ENCODE data around the gene RNF111. TPM values are rescaled to one million over a fixed set of nuclear protein-coding genes. Genes with fewer than 3 reads are reported as not detected.

Gene RNF111
- total RNA-seq, 2 donors from 2014 or later, result 41.3 to 41.8 TPM

DNA sequence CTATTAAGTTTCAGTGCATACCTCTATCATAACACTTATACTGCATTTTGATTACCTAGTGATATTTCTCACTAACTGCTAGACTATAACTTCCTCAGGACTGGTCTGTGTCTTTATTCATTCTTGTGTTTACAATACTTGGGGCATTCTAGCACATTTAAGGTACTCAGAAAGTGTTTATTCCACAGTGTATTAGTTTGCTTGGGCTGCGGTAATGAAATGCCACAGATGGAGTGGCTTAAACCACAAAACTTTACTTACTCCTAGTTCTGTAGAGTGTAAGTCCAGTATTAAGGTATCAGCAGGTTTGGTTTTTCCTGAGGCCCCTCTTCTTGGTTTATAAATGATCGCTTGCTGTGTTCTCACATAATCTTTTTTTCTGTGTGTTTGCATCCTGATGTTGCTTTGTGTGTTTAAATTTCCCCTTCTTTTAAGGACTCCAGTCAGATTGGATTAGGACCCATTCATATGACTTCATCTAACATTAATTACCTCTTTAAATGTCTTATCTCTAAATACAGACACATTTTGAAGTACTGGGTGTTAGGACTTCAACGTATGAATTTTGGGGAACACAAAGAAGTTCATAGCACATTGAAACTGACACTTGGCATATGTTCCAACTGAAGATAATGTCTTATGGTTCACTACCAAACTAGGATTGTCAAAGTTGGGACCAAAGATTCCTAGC, 23.9 kb downstream of the RNF111 start:
- DNase-seq (no peak), ATAC-seq (no peak)
- no peak overlapping the region for H3K4me3 Mint-ChIP-seq
- no peaks in the 10 kb centered on the region for H3K27me3 Mint-ChIP-seq
- peaks cover 30% of the 10 kb centered on the region for H3K4me1 Mint-ChIP-seq
- H3K36me3 Mint-ChIP-seq (ENCODE audit: low read depth), result no peaks in the 10 kb centered on the region
- no peaks in the 10 kb centered on the region for H3K9me3 ChIP-seq (ENCODE audit: control insufficient read depth, low read length, poor library complexity, severe bottlenecking)
- H3K27ac Mint-ChIP-seq, result peak overlapping the region; percentile 49

DNA sequence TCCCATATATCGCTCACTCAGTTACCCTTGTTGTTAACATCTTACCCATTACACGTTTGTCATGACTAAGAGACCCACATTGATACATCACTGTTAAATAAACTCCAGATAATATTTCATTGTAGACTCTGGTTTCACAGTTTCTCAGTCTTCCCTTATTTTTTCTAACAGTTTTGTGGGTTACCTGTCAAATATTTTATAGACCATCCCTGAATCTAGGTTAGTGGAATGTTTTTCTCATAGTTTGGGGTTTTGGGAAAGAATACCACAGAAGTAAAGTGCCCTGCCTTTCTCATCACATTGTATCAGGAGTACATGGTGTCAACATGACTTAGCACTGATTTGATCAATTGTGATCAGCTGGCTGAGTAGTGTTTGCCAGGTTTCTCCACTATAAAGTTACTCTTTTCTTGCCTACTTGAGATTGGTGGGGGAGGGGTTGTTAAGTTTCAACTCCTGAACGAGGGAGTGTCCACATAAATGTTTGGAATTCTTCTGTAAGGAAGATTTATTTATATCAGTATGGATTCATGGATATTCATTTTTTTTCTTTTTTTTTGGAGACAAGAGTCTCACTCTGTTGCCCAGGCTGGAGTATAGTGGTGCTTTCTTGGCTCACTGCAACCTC, 25.9 kb downstream of the RNF111 start:
- DNase-seq (no peak), ATAC-seq (no peak)
- Mint-ChIP-seq H3K27ac (no peak overlapping the region), H3K4me1 (peaks cover 25% of the 10 kb centered on the region), H3K27me3 (no peaks in the 10 kb centered on the region), H3K4me3 (no peak overlapping the region), H3K36me3 (ENCODE audit: low read depth) (no peaks in the 10 kb centered on the region)
- no peaks in the 10 kb centered on the region for H3K9me3 ChIP-seq (ENCODE audit: control insufficient read depth, low read length, poor library complexity, severe bottlenecking)

DNA sequence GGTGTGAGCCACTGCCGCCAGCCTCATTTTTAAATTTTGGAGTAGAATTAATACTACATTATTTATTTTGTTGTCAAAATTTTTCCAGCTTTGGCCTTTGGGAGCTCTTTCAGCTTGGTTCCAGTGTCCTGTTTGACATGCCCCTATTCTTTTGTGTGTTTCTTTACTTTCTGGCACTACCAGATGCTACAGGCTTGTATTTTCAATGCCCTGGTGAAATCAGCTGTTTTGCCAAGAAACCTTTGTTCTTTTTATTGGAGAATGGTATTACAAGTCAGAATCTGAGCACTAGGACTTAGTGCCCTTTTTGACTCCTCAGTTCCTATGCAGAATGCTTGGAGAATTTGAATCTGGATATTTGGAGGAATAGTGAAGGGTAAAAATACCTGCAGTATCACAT, 26.6 kb downstream of the RNF111 start:
- Mint-ChIP-seq H3K4me3 (no peak overlapping the region), H3K27ac (no peak overlapping the region), H3K36me3 (ENCODE audit: low read depth) (no peaks in the 10 kb centered on the region), H3K4me1 (peaks cover 22% of the 10 kb centered on the region), H3K27me3 (no peaks in the 10 kb centered on the region)
- DNase-seq (no peak), ATAC-seq (no peak)
- no peaks in the 10 kb centered on the region for H3K9me3 ChIP-seq (ENCODE audit: control insufficient read depth, low read length, poor library complexity, severe bottlenecking)

DNA sequence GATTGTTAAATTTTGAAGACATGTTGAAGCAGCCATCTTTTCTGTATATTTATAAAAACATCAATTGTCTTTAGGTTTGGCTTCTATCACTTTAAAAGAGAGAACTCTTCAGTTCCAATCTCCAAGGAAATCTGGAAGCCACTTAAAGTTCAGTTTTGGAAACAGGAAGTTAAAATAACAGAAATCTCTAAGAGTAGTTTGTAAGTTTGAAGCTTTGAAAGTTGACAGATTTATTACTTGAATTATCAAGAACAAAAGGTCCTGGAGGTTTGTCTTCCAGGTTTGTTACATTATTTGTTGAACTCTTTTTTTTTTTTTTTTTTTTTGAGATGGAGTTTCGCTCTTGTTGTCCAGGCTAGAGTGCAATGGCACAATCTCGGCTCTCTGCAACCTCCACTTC, 30.0 kb downstream of the RNF111 start:
- Mint-ChIP-seq H3K4me3 (no peak overlapping the region), H3K36me3 (ENCODE audit: low read depth) (peaks cover 4% of the 10 kb centered on the region), H3K27me3 (no peaks in the 10 kb centered on the region), H3K4me1 (peaks cover 18% of the 10 kb centered on the region), H3K27ac (no peak overlapping the region)
- DNase-seq (no peak), ATAC-seq (no peak)
- H3K9me3 ChIP-seq (ENCODE audit: control insufficient read depth, low read length, poor library complexity, severe bottlenecking), result no peaks in the 10 kb centered on the region

DNA sequence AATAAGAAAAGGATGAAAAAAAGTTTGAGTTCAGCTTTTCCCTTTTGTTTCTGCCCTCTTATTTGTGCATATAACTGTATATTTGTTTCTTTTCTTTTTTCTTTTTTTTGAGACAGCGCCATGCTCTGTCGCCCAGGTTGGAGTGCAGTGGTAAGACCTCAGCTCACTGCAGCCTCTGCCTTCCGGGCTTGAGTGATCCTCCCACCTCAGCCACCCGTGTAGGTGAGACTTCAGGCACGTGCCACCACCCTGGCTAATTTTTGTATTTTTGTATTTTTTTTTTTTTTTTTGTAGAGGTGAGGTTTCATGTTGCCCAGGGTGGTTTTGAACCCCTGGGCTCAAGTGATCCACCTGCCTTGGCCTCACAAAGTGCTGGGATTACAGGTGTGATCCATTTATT, 31.4 kb downstream of the RNF111 start:
- H3K27ac Mint-ChIP-seq, result no peak overlapping the region
- peaks cover 13% of the 10 kb centered on the region for H3K4me1 Mint-ChIP-seq
- H3K36me3 Mint-ChIP-seq (ENCODE audit: low read depth), result peaks cover 4% of the 10 kb centered on the region
- no peaks in the 10 kb centered on the region for H3K9me3 ChIP-seq (ENCODE audit: control insufficient read depth, low read length, poor library complexity, severe bottlenecking)
- H3K4me3 Mint-ChIP-seq, result no peak overlapping the region
- H3K27me3 Mint-ChIP-seq, result no peaks in the 10 kb centered on the region
- DNase-seq, result no peak
- ATAC-seq, result no peak

DNA sequence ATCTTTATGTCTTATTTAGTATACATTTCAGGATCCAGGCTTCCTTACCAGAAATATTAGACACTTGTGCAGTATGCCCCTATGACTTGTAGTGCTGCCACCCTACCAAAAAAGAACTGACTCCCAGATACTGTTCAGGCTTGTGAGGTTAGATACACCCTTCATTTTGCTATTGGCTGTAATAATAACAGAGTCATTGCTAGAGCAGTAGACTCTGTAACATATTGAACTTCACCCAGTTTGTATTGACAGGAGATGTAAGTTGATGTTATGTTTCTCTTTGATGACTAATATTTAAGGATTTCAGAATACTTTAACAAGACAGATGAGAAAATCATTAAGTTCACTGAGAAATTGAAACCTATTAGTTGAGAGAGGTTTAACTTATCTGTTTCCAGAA, 32.9 kb downstream of the RNF111 start:
- no peak for DNase-seq
- H3K36me3 Mint-ChIP-seq (ENCODE audit: low read depth), result peaks cover 4% of the 10 kb centered on the region
- H3K4me1 Mint-ChIP-seq, result peaks cover 15% of the 10 kb centered on the region
- ATAC-seq, result no peak
- H3K27ac Mint-ChIP-seq, result no peak overlapping the region
- H3K4me3 Mint-ChIP-seq, result no peak overlapping the region
- H3K9me3 ChIP-seq (ENCODE audit: control insufficient read depth, low read length, poor library complexity, severe bottlenecking), result no peaks in the 10 kb centered on the region
- no peaks in the 10 kb centered on the region for H3K27me3 Mint-ChIP-seq

DNA sequence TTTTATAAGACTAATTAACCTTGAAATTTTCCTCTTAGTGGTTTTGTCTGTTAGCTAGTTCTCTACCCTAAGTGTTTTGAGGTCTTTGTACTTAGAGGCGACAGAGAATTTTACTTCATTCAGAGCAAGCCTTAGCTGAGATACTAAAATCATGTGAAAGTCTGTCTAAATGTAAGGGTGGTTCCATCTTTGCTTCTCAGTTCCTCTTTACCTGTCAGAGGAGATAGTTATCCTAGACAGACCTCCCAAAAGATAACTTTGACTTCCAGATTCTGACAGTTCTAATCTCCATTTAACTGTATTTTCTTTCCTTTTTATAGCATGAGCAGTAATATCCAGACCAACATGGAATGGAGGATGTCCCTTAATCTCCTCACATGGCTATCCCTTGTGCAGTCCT, 34.7 kb downstream of the RNF111 start:
- Mint-ChIP-seq H3K4me1 (peaks cover 11% of the 10 kb centered on the region), H3K4me3 (no peak overlapping the region), H3K27ac (peak overlapping the region; percentile 62), H3K36me3 (ENCODE audit: low read depth) (peaks cover 4% of the 10 kb centered on the region), H3K27me3 (no peaks in the 10 kb centered on the region)
- no peaks in the 10 kb centered on the region for H3K9me3 ChIP-seq (ENCODE audit: control insufficient read depth, low read length, poor library complexity, severe bottlenecking)
- ATAC-seq, result no peak
- no peak for DNase-seq

DNA sequence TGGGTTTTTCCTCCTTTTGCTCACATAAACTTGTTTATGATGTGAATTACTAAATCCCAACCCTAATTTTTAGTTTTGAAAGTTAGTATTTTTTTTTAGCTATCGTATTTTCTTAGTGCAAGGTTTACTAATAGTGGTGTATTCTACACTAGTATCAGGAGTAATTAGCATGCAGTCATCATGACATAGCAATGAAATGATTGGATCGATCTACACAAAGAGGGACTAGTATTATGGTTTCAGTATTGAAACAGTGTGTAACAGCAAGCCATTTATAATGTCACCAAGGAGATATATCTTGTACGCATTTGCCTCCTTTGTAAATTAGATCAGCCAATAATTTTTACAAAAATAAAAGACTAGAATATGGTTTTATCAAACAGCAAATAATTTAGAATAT, 38.7 kb downstream of the RNF111 start:
- Mint-ChIP-seq H3K36me3 (ENCODE audit: low read depth) (no peaks in the 10 kb centered on the region), H3K4me3 (no peak overlapping the region), H3K4me1 (peaks cover 14% of the 10 kb centered on the region), H3K27ac (no peak overlapping the region), H3K27me3 (no peaks in the 10 kb centered on the region)
- DNase-seq (no peak), ATAC-seq (no peak)
- H3K9me3 ChIP-seq (ENCODE audit: control insufficient read depth, low read length, poor library complexity, severe bottlenecking), result no peaks in the 10 kb centered on the region

DNA sequence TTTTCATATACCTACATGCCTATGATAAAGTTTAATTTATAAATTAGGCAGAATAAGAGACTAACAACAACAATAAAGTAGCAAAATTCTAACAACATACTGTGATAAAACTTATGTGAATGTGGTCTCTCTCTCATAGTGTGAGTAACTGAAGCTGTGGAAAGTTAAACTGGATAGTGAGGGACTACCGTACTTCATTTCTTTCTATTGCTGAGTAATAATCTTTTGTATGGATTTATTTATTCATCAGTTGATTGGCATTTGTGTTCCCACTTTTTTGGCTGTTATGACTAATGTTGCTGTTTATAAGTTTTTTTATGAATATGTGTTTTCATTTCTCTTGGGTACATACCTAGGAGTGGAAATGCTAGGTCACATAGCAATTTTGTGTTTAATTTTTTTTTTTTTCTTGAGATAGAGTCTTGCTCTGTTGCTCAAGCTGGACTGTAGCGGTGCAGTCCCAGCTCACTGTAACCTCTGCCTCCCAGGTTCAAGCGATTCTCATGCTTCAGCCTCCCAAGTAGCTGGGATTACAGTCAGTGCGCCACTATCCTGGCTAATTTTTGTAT, 41.0 kb downstream of the RNF111 start:
- Mint-ChIP-seq H3K36me3 (ENCODE audit: low read depth) (peaks cover 7% of the 10 kb centered on the region), H3K27ac (no peak overlapping the region), H3K4me3 (no peak overlapping the region), H3K27me3 (no peaks in the 10 kb centered on the region), H3K4me1 (peaks cover 27% of the 10 kb centered on the region)
- H3K9me3 ChIP-seq (ENCODE audit: control insufficient read depth, low read length, poor library complexity, severe bottlenecking), result no peaks in the 10 kb centered on the region
- DNase-seq (no peak), ATAC-seq (no peak)

DNA sequence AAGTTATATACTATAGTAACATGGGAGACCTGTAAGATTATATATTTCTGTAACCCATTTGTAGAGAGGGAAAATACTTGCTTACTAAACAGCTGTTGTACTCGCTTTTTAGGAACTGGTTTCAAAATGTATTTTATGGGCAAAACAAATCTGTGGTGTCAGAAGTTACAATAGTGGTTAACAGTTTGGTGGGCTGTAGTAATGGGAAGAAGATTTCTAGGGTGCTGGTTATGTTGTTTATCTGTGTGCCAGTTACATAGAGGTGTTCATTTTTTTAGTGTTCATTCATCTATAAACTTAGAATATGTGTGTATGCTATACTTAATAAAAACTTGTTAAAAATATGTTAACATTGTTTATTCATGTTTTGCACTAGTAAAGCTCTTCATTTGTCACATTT, 42.1 kb downstream of the RNF111 start:
- Mint-ChIP-seq H3K27me3 (no peaks in the 10 kb centered on the region), H3K4me1 (peaks cover 25% of the 10 kb centered on the region), H3K36me3 (ENCODE audit: low read depth) (peaks cover 7% of the 10 kb centered on the region), H3K27ac (peak overlapping the region; percentile 62), H3K4me3 (no peak overlapping the region)
- no peaks in the 10 kb centered on the region for H3K9me3 ChIP-seq (ENCODE audit: control insufficient read depth, low read length, poor library complexity, severe bottlenecking)
- no peak for ATAC-seq
- no peak for DNase-seq

DNA sequence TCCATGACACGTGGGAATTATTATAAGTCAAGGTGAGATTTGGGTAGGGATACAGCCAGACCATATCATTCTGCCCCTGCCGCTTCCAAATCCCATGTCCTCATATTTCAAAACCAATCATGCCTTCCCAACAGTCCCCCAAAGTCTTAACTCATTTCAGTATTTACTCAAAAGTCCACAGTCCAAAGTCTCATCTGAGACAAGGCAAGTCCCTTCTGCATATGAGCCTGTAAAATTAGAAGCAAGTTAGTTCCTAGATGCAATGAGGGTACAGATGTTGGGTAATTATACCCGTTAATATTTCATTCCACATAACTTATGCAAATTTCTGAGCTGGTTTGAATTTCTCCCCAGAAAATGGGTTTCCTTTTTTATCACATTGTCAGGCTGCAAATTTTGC, 47.7 kb downstream of the RNF111 start:
- no peaks in the 10 kb centered on the region for H3K9me3 ChIP-seq (ENCODE audit: control insufficient read depth, low read length, poor library complexity, severe bottlenecking)
- no peak overlapping the region for H3K4me3 Mint-ChIP-seq
- ATAC-seq, result no peak
- H3K27me3 Mint-ChIP-seq, result no peaks in the 10 kb centered on the region
- no peak overlapping the region for H3K27ac Mint-ChIP-seq
- H3K4me1 Mint-ChIP-seq, result peaks cover 28% of the 10 kb centered on the region
- no peak for DNase-seq
- peaks cover 12% of the 10 kb centered on the region for H3K36me3 Mint-ChIP-seq (ENCODE audit: low read depth)

DNA sequence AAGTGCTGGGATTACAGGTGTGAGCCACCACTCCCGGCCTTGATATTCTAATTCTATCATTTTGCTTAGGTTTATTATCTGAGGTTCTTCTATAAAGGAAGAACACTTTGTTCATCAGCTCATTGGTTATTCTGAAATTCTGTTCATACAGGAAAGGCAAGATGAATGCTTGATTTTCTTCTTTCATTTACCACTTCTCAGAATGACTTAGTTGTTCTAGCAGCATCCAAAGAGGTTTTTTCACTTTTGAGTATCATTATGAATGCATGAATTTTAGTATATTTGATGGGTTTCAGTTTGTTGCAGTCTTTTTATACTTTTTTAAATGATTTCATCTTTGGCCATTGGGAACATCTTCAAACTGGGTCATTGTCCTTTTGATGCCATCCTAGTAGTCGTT, 51.8 kb downstream of the RNF111 start:
- peak; percentile 35 for ATAC-seq
- no peak for DNase-seq
- H3K36me3 Mint-ChIP-seq (ENCODE audit: low read depth), result peaks cover 5% of the 10 kb centered on the region
- H3K4me3 Mint-ChIP-seq, result no peak overlapping the region
- H3K9me3 ChIP-seq (ENCODE audit: control insufficient read depth, low read length, poor library complexity, severe bottlenecking), result no peaks in the 10 kb centered on the region
- peak overlapping the region; percentile 81 for H3K27ac Mint-ChIP-seq
- H3K4me1 Mint-ChIP-seq, result peaks cover 31% of the 10 kb centered on the region
- H3K27me3 Mint-ChIP-seq, result no peaks in the 10 kb centered on the region

DNA sequence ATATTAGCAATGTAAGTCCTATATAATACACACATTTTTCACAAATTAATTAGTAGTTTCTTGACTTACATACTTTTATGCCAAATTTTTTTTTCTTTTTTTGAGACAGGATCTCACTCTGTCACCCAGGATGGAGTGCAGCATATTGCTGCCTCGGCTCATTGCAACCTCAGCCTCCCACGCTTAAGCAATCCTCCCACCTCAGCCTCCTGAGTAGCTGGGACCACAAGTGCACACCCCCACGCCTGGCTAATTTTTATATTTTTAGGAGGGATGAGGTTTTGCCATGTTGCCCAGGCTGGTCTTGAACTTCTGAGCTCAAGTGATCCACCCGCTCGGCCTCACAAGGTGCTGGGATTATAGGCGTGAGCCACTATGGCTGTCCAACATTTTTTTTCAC, 54.6 kb downstream of the RNF111 start:
- no peak for ATAC-seq
- H3K9me3 ChIP-seq (ENCODE audit: control insufficient read depth, low read length, poor library complexity, severe bottlenecking), result no peaks in the 10 kb centered on the region
- Mint-ChIP-seq H3K4me3 (no peak overlapping the region), H3K4me1 (peaks cover 38% of the 10 kb centered on the region), H3K27me3 (no peaks in the 10 kb centered on the region), H3K36me3 (ENCODE audit: low read depth) (peaks cover 3% of the 10 kb centered on the region), H3K27ac (no peak overlapping the region)
- no peak for DNase-seq

DNA sequence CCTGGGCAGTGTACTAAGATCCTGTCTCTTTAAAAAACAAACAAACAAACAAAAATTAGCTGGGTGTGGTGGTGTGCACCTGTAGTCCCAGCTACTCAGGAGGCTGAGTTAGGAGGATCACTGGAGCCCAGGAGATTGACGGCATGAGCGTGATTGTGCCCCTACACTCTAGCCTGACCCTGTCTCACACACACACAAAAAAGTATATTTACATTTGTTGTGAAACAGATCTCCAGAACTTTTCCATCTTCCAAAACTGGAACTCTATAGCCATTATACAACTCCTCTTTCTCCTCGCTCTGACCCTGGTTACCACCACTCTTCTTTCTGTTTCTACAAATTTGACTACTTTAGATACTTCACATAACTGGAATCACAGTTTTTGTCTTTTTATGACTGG, 61.4 kb downstream of the RNF111 start:
- peaks cover 17% of the 10 kb centered on the region for H3K4me1 Mint-ChIP-seq
- no peak overlapping the region for H3K4me3 Mint-ChIP-seq
- H3K27me3 Mint-ChIP-seq, result no peaks in the 10 kb centered on the region
- no peaks in the 10 kb centered on the region for H3K9me3 ChIP-seq (ENCODE audit: control insufficient read depth, low read length, poor library complexity, severe bottlenecking)
- DNase-seq (no peak), ATAC-seq (no peak)
- H3K36me3 Mint-ChIP-seq (ENCODE audit: low read depth), result no peaks in the 10 kb centered on the region
- H3K27ac Mint-ChIP-seq, result no peak overlapping the region

Measured in T-helper 17 cell (primary cell).